Stimulated activated naive B cell treated with anti-CD40 and anti-IgM and Interleukin-4, amounts not matched to agents 10 μg/mL and 1 μg/mL and 100 μg/mL, for 72 hours (primary cell): ENCODE results near the gene STX17.
"Not testable (repeated sequence)": the region's sequence is repeated elsewhere in the genome, so short reads cannot be mapped to it uniquely, and the experiment has no call there.

Experiments
- ATAC-seq, 2 donors: fragments of 150-1000 bp; cut with Tn5 transposase; replicated peaks; 2 replicates each; pipeline ENCODE4 v1.10.0; 2021; ENCODE audit warnings: moderate library complexity in 1 of 2
- DNase-seq: peaks from one replicate; pipeline ENCODE4 v3.0.0; 2021
- H3K27ac Mint-ChIP-seq: one replicate; pipeline ENCODE4 v1.8.0; 2022; ENCODE audit warnings: mild to moderate bottlenecking, mixed read lengths
- H3K27me3 Mint-ChIP-seq, 2 donors: one replicate each; pipeline ENCODE4 v1.8.0; 2022; ENCODE audit warnings: mixed read lengths in 2 of 2
- H3K36me3 Mint-ChIP-seq, 2 donors: one replicate each; pipeline ENCODE4 v1.8.0; 2022; ENCODE audit warnings: mixed read lengths in 2 of 2, mild to moderate bottlenecking in 1 of 2
- H3K4me1 Mint-ChIP-seq, 2 donors: one replicate each; pipeline ENCODE4 v1.8.0; 2022; ENCODE audit warnings: mixed read lengths in 2 of 2, mild to moderate bottlenecking in 1 of 2
- H3K4me3 Mint-ChIP-seq, 2 donors: one replicate each; pipeline ENCODE4 v1.8.0; 2022; ENCODE audit warnings: mild to moderate bottlenecking in 2 of 2, mixed read lengths in 2 of 2, moderate library complexity in 1 of 2
- H3K9me3 Mint-ChIP-seq, 2 donors: one replicate each; pipeline ENCODE4 v1.8.0; 2022; ENCODE audit warnings: mixed read lengths in 2 of 2, mild to moderate bottlenecking in 1 of 2

Gene STX17

GRCh38 chr9:99906403-99907207 lies at the start of gene STX17:
Gene STX17, plus strand, starts transcription at chr9:99906654. Its CDS starts 8,586 bp downstream, at chr9:99915240.
- H3K9me3 Mint-ChIP-seq, result peaks cover 5 to 10% of the 10 kb centered on the region in 2 donors
- ATAC-seq, result peak; percentile 92 to 93
- DNase-seq, result peak; percentile 72
- peaks cover 17 to 27% of the 10 kb centered on the region in 2 donors for H3K4me1 Mint-ChIP-seq
- H3K27ac Mint-ChIP-seq, result peak within 1 kb of the TSS; percentile 98
- H3K36me3 Mint-ChIP-seq, result peaks cover 6 to 11% of the 10 kb centered on the region in 2 donors
- H3K27me3 Mint-ChIP-seq, result peaks cover 0 to 11% of the 10 kb centered on the region in 2 donors
- H3K4me3 Mint-ChIP-seq, result peak within 1 kb of the TSS; percentile 93

- H3K27me3 Mint-ChIP-seq, H3K4me3 Mint-ChIP-seq, H3K27ac Mint-ChIP-seq, H3K9me3 Mint-ChIP-seq, ATAC-seq, DNase-seq: not testable (repeated sequence)
- Mint-ChIP-seq H3K36me3 (peaks cover 51 to 70% of the 10 kb centered on the region in 2 donors), H3K4me1 (peaks cover 14 to 38% of the 10 kb centered on the region in 2 donors)
These were observed 48.9 kb upstream of the STX17 start for GRCh38 chr9:99857576-99857975.

- peak overlapping the region; percentile 84 for H3K27ac Mint-ChIP-seq
- no peaks in the 10 kb centered on the region for H3K9me3 Mint-ChIP-seq
- ATAC-seq (peak in 1 of 2 donors; percentile 19), DNase-seq (no peak)
- no peaks in the 10 kb centered on the region for H3K27me3 Mint-ChIP-seq
- peaks cover 51 to 70% of the 10 kb centered on the region in 2 donors for H3K36me3 Mint-ChIP-seq
- no peak overlapping the region for H3K4me3 Mint-ChIP-seq
- H3K4me1 Mint-ChIP-seq, result peaks cover 14 to 38% of the 10 kb centered on the region in 2 donors
These were observed 48.4 kb upstream of the STX17 start for GRCh38 chr9:99858087-99858486.

- Mint-ChIP-seq H3K27me3 (no peaks in the 10 kb centered on the region), H3K9me3 (no peaks in the 10 kb centered on the region), H3K4me1 (peaks cover 19 to 45% of the 10 kb centered on the region in 2 donors), H3K36me3 (peaks cover 59 to 81% of the 10 kb centered on the region in 2 donors), H3K4me3 (no peak overlapping the region), H3K27ac (no peak overlapping the region)
- DNase-seq (no peak), ATAC-seq (no peak)
These were observed 47.0 kb upstream of the STX17 start for GRCh38 chr9:99859243-99859980.

GRCh38 chr9:99860266-99860665 lies 46.2 kb upstream of the STX17 start:
- DNase-seq (no peak), ATAC-seq (no peak)
- H3K4me3 Mint-ChIP-seq, result no peak overlapping the region
- H3K27me3 Mint-ChIP-seq, result no peaks in the 10 kb centered on the region
- H3K4me1 Mint-ChIP-seq, result peaks cover 19 to 45% of the 10 kb centered on the region in 2 donors
- H3K27ac Mint-ChIP-seq, result peak overlapping the region; percentile 4
- peaks cover 57 to 79% of the 10 kb centered on the region in 2 donors for H3K36me3 Mint-ChIP-seq
- no peaks in the 10 kb centered on the region for H3K9me3 Mint-ChIP-seq

- peaks cover 36 to 56% of the 10 kb centered on the region in 2 donors for H3K36me3 Mint-ChIP-seq
- no peaks in the 10 kb centered on the region for H3K9me3 Mint-ChIP-seq
- H3K27me3 Mint-ChIP-seq, result no peaks in the 10 kb centered on the region
- ATAC-seq (no peak), DNase-seq (no peak)
- peaks cover 13 to 39% of the 10 kb centered on the region in 2 donors for H3K4me1 Mint-ChIP-seq
- peak overlapping the region; percentile 87 for H3K27ac Mint-ChIP-seq
- H3K4me3 Mint-ChIP-seq, result no peak overlapping the region
These were observed 42.5 kb upstream of the STX17 start for GRCh38 chr9:99863955-99864354.

- peaks cover 23 to 40% of the 10 kb centered on the region in 2 donors for H3K36me3 Mint-ChIP-seq
- H3K27me3 Mint-ChIP-seq, result no peaks in the 10 kb centered on the region
- no peak for ATAC-seq
- H3K4me3 Mint-ChIP-seq, result no peak overlapping the region
- no peak for DNase-seq
- H3K4me1 Mint-ChIP-seq, result peaks cover 15 to 32% of the 10 kb centered on the region in 2 donors
- no peaks in the 10 kb centered on the region for H3K9me3 Mint-ChIP-seq
- H3K27ac Mint-ChIP-seq, result no peak overlapping the region
These were observed 40.1 kb upstream of the STX17 start for GRCh38 chr9:99866398-99866797.

GRCh38 chr9:99867536-99867935 lies 38.9 kb upstream of the STX17 start:
- Mint-ChIP-seq H3K27me3 (no peaks in the 10 kb centered on the region), H3K9me3 (no peaks in the 10 kb centered on the region), H3K27ac (peak overlapping the region; percentile 88), H3K4me1 (peaks cover 13 to 23% of the 10 kb centered on the region in 2 donors), H3K36me3 (peaks cover 18 to 29% of the 10 kb centered on the region in 2 donors), H3K4me3 (no peak overlapping the region)
- DNase-seq (no peak), ATAC-seq (peak; percentile 5 to 6)

- ATAC-seq (peak; percentile 42 to 47), DNase-seq (no peak)
- H3K27me3 Mint-ChIP-seq, result no peaks in the 10 kb centered on the region
- H3K9me3 Mint-ChIP-seq, result no peaks in the 10 kb centered on the region
- H3K4me1 Mint-ChIP-seq, result peaks cover 13 to 21% of the 10 kb centered on the region in 2 donors
- H3K4me3 Mint-ChIP-seq, result no peak overlapping the region
- H3K27ac Mint-ChIP-seq, result peak overlapping the region; percentile 88
- peaks cover 15 to 25% of the 10 kb centered on the region in 2 donors for H3K36me3 Mint-ChIP-seq
These were observed 38.5 kb upstream of the STX17 start for GRCh38 chr9:99867968-99868367.

- Mint-ChIP-seq H3K36me3 (peaks cover 7 to 16% of the 10 kb centered on the region in 2 donors), H3K27me3 (no peaks in the 10 kb centered on the region), H3K9me3 (no peaks in the 10 kb centered on the region), H3K27ac (peak overlapping the region; percentile 68), H3K4me1 (peaks cover 7 to 13% of the 10 kb centered on the region in 2 donors), H3K4me3 (no peak overlapping the region)
- DNase-seq (no peak), ATAC-seq (peak; percentile 67 to 69)
These were observed 37.6 kb upstream of the STX17 start for GRCh38 chr9:99868845-99869244.

GRCh38 chr9:99870126-99870525 lies 36.3 kb upstream of the STX17 start:
- DNase-seq, result no peak
- Mint-ChIP-seq H3K4me3 (no peak overlapping the region), H3K27ac (peak overlapping the region; percentile 74), H3K9me3 (peaks cover 1 to 2% of the 10 kb centered on the region in 2 donors), H3K4me1 (peaks cover 7 to 13% of the 10 kb centered on the region in 2 donors), H3K36me3 (peaks cover 4 to 9% of the 10 kb centered on the region in 2 donors), H3K27me3 (no peaks in the 10 kb centered on the region)
- ATAC-seq, result peak in 1 of 2 donors; percentile 2

- Mint-ChIP-seq H3K9me3 (peaks cover 6 to 9% of the 10 kb centered on the region in 2 donors), H3K4me3 (no peak overlapping the region), H3K27ac (no peak overlapping the region), H3K27me3 (no peaks in the 10 kb centered on the region), H3K36me3 (peaks cover 3 to 7% of the 10 kb centered on the region in 2 donors), H3K4me1 (peaks cover 0 to 7% of the 10 kb centered on the region in 2 donors)
- DNase-seq (no peak), ATAC-seq (no peak)
These were observed 32.9 kb upstream of the STX17 start for GRCh38 chr9:99873531-99873930.

GRCh38 chr9:99873943-99874584 lies 32.4 kb upstream of the STX17 start:
- peaks cover 3 to 7% of the 10 kb centered on the region in 2 donors for H3K36me3 Mint-ChIP-seq
- H3K4me3 Mint-ChIP-seq, result no peak overlapping the region
- H3K4me1 Mint-ChIP-seq, result peaks cover 0 to 4% of the 10 kb centered on the region in 2 donors
- no peak overlapping the region for H3K27ac Mint-ChIP-seq
- no peaks in the 10 kb centered on the region for H3K27me3 Mint-ChIP-seq
- DNase-seq (no peak), ATAC-seq (peak in 1 of 2 donors; percentile 20)
- peaks cover 6 to 9% of the 10 kb centered on the region in 2 donors for H3K9me3 Mint-ChIP-seq

GRCh38 chr9:99876190-99876589 lies 30.3 kb upstream of the STX17 start:
- DNase-seq, result no peak

More at GRCh38 chr9:99876190-99876589, 30.3 kb upstream of the STX17 start:
- Mint-ChIP-seq H3K27ac (no peak overlapping the region), H3K9me3 (peaks cover 6 to 9% of the 10 kb centered on the region in 2 donors), H3K4me3 (no peak overlapping the region), H3K36me3 (peaks cover 3% of the 10 kb centered on the region in 2 donors), H3K27me3 (peaks cover 0 to 4% of the 10 kb centered on the region in 2 donors), H3K4me1 (peaks cover 0 to 2% of the 10 kb centered on the region in 2 donors)
- ATAC-seq, result peak; percentile 58 to 73
